SK-N-SH treated with all-trans-retinoic acid at 6 μM for 48 hours (cell line): Measurements from ENCODE around the gene ZC3H8.

Source experiments
- ATAC-seq: fragments of 200-7000 bp; cut with Tn5 transposase; 3 replicates; pipeline ENCODE4 v1.9.1; 2020; ENCODE audit warnings: mild to moderate bottlenecking, moderate library complexity
- ARNTL ChIP-seq: fragments of 450-650 bp; formaldehyde crosslinking; IDR thresholded peaks from 2 replicates; pipeline ENCODE4 v1.5.0; 2020; ENCODE audit warnings: low read depth, mild to moderate bottlenecking, moderate library complexity, borderline replicate concordance
- BACH2 ChIP-seq: fragments of 250-450 bp; sonication (Bioruptor Pico); IDR thresholded peaks from 2 replicates; pipeline ENCODE4 v1.9.0; 2021; ENCODE audit warnings: mild to moderate bottlenecking, borderline replicate concordance
- CREB5 ChIP-seq: fragments of 250-450 bp; sonication (Bioruptor Pico); IDR thresholded peaks from 2 replicates; pipeline ENCODE4 v1.5.1; 2020; ENCODE audit warnings: low read depth, mild to moderate bottlenecking, moderate library complexity
- CSDC2 ChIP-seq: fragments of 250-450 bp; sonication (Bioruptor Pico); IDR thresholded peaks from 2 replicates; pipeline ENCODE4 v1.5.0; 2020; ENCODE audit warnings: mild to moderate bottlenecking, moderate library complexity
- CSRNP3 ChIP-seq: fragments of 250-450 bp; sonication (Bioruptor Pico); IDR thresholded peaks from 2 replicates; pipeline ENCODE4 v1.5.1; 2021; ENCODE audit warnings: mild to moderate bottlenecking, moderate library complexity
- ESRRG ChIP-seq: fragments of 250-450 bp; sonication (Bioruptor Pico); IDR thresholded peaks from 2 replicates; pipeline ENCODE4 v1.6.1; 2021; ENCODE audit warnings: mild to moderate bottlenecking
- GLIS3 ChIP-seq: fragments of 250-450 bp; sonication (Bioruptor Pico); IDR thresholded peaks from 2 replicates; pipeline ENCODE4 v1.5.0; 2020; ENCODE audit warnings: mild to moderate bottlenecking, moderate library complexity
- ISL1 ChIP-seq: fragments of 250-450 bp; sonication (Bioruptor Pico); IDR thresholded peaks from 2 replicates; pipeline ENCODE4 v2.1.2; 2022; ENCODE audit warnings: mild to moderate bottlenecking, moderate library complexity
- OSR1 ChIP-seq: fragments of 250-450 bp; sonication (Bioruptor Pico); IDR thresholded peaks from 2 replicates; pipeline ENCODE4 v1.8.0; 2022; ENCODE audit warnings: moderate library complexity, mild to moderate bottlenecking, inconsistent platforms
- PATZ1 ChIP-seq: fragments of 250-450 bp; sonication (Bioruptor Pico); IDR thresholded peaks from 2 replicates; pipeline ENCODE4 v1.8.0; 2020; ENCODE audit warnings: mild to moderate bottlenecking, moderate library complexity, borderline replicate concordance
- POU6F1 ChIP-seq: fragments of 250-450 bp; sonication (Bioruptor Pico); IDR thresholded peaks from 2 replicates; pipeline ENCODE4 v1.8.0; 2021; ENCODE audit warnings: low read depth, mild to moderate bottlenecking, moderate library complexity, borderline replicate concordance
- PPARA ChIP-seq: fragments of 250-450 bp; sonication (Bioruptor Pico); IDR thresholded peaks from 2 replicates; pipeline ENCODE4 v1.5.0; 2020; ENCODE audit warnings: mild to moderate bottlenecking, borderline replicate concordance
- RARB ChIP-seq: fragments of 250-450 bp; sonication (Bioruptor Pico); IDR thresholded peaks from 2 replicates; pipeline ENCODE4 v1.8.0; 2021; ENCODE audit warnings: mild to moderate bottlenecking, moderate library complexity
- SNAI2 ChIP-seq: fragments of 250-450 bp; sonication (Bioruptor Pico); IDR thresholded peaks from 2 replicates; pipeline ENCODE4 v1.5.0; 2020; ENCODE audit warnings: mild to moderate bottlenecking, moderate library complexity
- TCF4 ChIP-seq: fragments of 250-450 bp; sonication (Bioruptor Pico); IDR thresholded peaks from 2 replicates; pipeline ENCODE4 v1.8.0; 2021; ENCODE audit warnings: mild to moderate bottlenecking, moderate library complexity, borderline replicate concordance
- TOX ChIP-seq: fragments of 250-450 bp; sonication (Bioruptor Pico); IDR thresholded peaks from 2 replicates; pipeline ENCODE4 v1.8.0; 2021; ENCODE audit warnings: mild to moderate bottlenecking, moderate library complexity, borderline replicate concordance
- TSHZ2 ChIP-seq: fragments of 250-450 bp; sonication (Bioruptor Pico); IDR thresholded peaks from 2 replicates; pipeline ENCODE4 v1.5.0; 2020; ENCODE audit warnings: mild to moderate bottlenecking, moderate library complexity
- ZFP3 ChIP-seq: fragments of 250-450 bp; sonication (Bioruptor Pico); IDR thresholded peaks from 2 replicates; pipeline ENCODE4 v1.5.0; 2020; ENCODE audit warnings: mild to moderate bottlenecking, moderate library complexity
- ZFP30 ChIP-seq: fragments of 450-650 bp; formaldehyde crosslinking; IDR thresholded peaks from 2 replicates; pipeline ENCODE4 v1.5.0; 2022; ENCODE audit warnings: mild to moderate bottlenecking, moderate library complexity
- ZNF565 ChIP-seq: fragments of 450-650 bp; formaldehyde crosslinking; conservative IDR thresholded peaks from 2 replicates; pipeline ENCODE4 v1.5.0; 2020; ENCODE audit warnings: low read depth, mild to moderate bottlenecking, moderate library complexity
- ZNF70 ChIP-seq: fragments of 450-650 bp; formaldehyde crosslinking; IDR thresholded peaks from 2 replicates; pipeline ENCODE4 v1.5.0; 2020; ENCODE audit warnings: mild to moderate bottlenecking, moderate library complexity
- ZNF8 ChIP-seq: fragments of 450-650 bp; formaldehyde crosslinking; IDR thresholded peaks from 2 replicates; pipeline ENCODE4 v1.5.0; 2020; ENCODE audit warnings: mild to moderate bottlenecking, moderate library complexity

The ZC3H8 gene

GRCh38 chr2:112268547-112268946 is 13.7 kb upstream of the ZC3H8 start:
- TF ChIP-seq POU6F1 (CRISPR knock-in tag): no peak
- TF ChIP-seq PPARA: no peak
- TF ChIP-seq RARB (CRISPR knock-in tag): no peak
- TF ChIP-seq ESRRG: no peak
- no peak for TF ChIP-seq TCF4 (CRISPR knock-in tag)
- no peak for TF ChIP-seq PATZ1 (CRISPR knock-in tag)
- ATAC-seq: no peak

- TF ChIP-seq TCF4 (CRISPR knock-in tag) (no peak), ZNF70 (no peak), OSR1 (CRISPR knock-in tag) (no peak), ISL1 (CRISPR knock-in tag) (no peak), ZFP30 (CRISPR knock-in tag) (peak; percentile 94), CSDC2 (no peak)
- no peak for ATAC-seq
Measured at GRCh38 chr2:112262876-112263275, 8.0 kb upstream of the ZC3H8 start.

GRCh38 chr2:112260295-112260625 is 5.4 kb upstream of the ZC3H8 start:
- TF ChIP-seq ZNF70 (no peak), ESRRG (no peak), ISL1 (CRISPR knock-in tag) (no peak), ZNF565 (CRISPR knock-in tag) (no peak), ZFP3 (CRISPR knock-in tag) (no peak), BACH2 (CRISPR knock-in tag) (no peak), TOX (CRISPR knock-in tag) (no peak), CSRNP3 (CRISPR knock-in tag) (no peak), TSHZ2 (CRISPR knock-in tag) (no peak), POU6F1 (CRISPR knock-in tag) (no peak), ZNF8 (CRISPR knock-in tag) (no peak), CREB5 (CRISPR knock-in tag) (no peak), RARB (CRISPR knock-in tag) (no peak), TCF4 (CRISPR knock-in tag) (no peak), GLIS3 (CRISPR knock-in tag) (no peak), PATZ1 (CRISPR knock-in tag) (no peak), ARNTL (no peak), CSDC2 (no peak), OSR1 (CRISPR knock-in tag) (no peak), SNAI2 (CRISPR knock-in tag) (no peak)
- no peak for ATAC-seq
